HG02763 (cell line): ENCODE results near the gene TARBP1.
"Not testable (repeated sequence)": the region's sequence is repeated elsewhere in the genome, so short reads cannot be mapped to it uniquely, and the experiment has no call there.

Source experiments
- ATAC-seq: cut with Tn5 transposase; IDR thresholded peaks from one replicate; pipeline ENCODE4 v1.9.1; 2021; ENCODE audit warnings: mild to moderate bottlenecking, moderate library complexity; ENCODE audit not compliant: unreplicated experiment

Gene TARBP1

DNA sequence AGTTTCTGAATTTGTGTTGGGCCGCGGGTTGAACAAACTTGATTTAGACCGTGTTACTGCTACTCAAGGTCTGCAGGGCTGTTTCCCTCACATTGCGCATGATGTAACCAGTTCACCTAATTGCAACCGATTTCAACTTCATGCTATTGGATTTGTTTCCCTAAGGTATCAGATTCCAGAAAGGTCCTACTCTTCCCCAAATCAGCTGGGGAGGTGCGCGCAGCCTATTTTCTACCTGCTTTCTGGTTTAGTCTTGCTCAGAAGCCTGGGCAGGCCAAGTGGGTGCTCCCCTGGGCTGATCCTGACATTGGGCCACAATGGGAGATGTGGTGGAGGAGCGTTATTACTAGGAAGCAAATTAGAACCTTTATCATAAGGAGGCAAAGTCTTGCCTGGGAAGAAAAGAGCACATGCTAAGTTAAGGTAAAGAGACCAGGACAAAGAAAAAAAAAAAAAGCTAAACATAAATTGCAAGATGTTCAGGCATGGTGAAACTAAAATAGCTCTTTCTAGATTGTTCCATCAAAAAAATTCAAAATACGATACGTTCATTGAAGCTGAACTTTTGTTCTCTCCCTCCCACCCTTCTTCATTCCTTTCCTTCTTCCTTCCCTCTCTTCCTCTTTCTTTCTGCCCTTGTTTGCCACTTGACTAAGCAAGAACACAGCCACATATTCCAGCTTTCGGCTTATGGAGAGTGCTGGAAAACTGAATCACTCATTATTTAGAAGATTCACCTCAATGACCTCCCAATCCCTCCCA, 28.8 kb upstream of the TARBP1 start:
- ATAC-seq, result no peak

DNA sequence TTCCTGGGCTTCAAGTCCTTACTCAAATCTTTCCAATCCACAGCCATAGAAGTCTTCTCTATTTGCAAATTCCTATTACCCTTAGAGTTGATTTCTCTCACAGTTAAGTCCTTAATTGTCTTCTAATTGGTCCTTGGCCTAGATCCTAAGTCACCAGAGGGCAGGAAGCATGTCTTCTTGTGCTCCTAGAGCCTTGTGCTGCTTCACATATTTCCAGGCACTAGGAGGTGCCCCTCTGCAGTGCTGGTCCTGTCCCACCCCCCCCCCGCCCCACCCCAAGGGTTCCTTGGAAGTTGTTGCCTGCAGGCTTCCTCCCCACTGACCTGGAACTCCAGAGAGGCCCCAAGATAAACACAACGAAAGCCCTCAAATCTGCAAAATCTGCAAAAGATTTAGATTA, 28.1 kb upstream of the TARBP1 start:
- ATAC-seq, result no peak

DNA sequence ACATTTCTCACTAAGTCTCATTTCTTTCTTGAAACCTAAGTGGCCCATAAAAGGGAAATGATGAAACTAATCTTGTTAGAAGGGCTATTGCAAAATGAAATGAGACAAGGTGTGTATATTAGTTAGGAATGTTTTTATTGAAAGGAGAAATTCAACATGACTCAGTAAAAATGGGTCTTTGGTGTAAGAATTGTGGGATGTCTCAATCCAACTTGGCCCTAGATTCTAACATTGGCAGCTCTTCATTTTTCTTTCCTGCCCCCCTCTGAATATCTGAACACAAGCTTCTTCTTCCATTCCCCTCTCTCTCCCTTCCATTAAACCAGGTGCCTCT, 26.8 kb upstream of the TARBP1 start:
- no peak for ATAC-seq

DNA sequence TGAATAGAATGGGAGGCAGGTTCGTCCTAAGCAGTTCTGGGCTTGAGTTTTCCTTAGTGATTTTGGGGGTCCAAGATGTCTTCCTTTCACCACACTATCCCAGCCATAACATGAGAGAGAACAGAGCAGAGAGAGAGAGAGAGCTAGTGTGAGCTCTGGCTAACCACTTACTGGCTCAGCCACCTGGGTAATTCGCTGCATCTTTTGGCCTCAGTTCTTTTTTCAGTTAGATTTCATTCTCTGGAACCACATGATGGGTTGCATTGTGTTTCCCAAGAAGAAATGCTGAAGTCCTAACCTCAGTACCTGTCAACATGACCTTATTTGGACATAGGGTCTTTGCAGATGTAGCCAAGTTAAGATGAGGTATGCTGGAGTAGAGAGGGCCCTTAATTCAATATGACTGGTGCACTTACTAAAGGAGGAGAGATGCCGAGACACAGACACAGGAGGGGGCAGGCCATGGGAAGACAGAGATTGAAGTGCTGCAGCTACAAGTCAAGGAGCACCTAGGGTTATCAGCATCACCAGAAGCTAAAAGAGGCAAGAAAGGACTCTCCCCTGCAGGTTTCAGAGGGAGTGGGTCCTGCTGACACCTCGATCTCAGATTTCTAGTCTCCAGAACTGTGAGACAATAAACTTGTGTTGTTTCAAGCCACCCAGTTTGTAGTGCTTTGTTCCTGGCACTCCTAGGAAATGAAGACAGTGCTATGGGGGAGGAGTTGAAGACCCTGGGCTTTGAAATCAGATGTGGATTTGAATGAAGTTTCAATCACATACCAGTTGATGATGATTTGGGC, 26.2 kb upstream of the TARBP1 start:
- ATAC-seq, result no peak

DNA sequence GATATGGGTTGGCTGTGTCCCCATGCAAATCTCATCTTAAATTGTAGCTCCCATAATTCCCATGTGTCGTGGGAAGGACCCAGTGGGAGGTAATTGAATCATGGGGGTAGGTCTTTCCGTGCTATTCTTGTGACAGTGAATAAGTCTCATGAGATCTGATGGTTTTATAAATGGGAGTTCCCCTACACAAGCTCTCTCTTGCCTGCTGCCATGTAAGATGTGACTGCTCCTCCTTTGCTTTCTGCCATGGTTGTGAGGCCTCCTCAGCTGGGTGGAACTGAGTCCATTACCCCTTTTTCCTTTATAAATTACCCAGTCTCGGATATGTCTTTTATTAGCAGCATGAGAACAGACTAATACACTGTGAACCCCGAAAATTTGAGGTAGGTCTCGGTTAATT, 25.3 kb upstream of the TARBP1 start:
- ATAC-seq, result not testable (repeated sequence)

DNA sequence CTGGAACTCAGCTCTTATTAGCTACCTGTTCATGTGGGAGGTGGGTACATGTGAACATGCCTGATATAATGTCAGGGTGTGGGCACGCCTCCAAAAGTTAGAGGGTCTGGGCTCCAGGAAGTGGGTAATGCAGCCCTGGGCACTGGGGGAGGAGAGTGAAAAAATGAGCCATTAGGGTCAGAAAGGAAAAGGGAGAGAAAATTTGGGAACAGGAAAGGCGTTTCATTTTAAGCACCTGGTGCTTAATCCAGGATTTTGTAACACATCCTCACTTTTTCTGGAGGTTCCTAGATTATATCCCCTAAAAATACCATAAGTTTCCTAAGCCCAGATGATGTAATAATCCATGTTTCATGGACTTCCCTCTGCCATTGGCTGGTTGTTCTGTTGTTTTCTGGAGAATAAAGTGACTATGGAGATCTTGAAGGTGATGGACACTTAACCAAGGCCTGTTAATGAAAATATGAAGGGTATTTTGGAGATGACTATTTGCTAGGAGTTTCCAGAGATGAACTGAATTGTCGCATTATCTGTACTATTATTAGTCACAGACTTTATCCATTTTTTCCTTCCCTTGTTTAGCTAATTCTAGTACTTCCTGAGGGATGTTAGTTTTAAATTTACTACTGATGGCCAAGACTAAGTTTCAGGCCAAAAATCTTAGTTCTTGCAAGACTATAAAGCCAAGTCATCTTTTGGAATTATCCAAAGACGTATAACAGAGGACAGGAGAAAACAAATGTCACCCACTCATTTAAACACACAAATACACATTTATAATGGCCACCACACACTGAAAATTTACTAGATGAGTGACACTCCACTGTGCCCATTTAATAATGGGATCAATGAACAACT, 24.4 kb upstream of the TARBP1 start:
- no peak for ATAC-seq

DNA sequence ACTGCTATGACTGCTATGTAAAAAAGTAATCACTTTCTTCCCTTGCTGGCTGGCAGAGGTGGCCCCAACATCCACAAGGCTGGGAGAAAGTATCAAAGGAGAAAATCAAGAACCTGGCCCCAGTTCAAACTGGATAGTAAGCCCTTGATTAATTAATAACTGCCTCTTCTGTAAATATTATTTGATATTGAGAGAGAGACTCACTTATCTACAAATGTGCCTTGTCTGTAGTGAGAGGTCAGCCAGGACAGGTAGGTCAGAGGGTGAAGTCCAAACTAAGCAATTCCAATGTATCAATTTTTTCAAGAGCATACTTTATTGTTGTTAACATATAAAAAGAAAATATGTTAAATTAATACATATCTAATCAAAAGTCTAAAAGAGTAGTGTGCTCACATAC, 23.8 kb upstream of the TARBP1 start:
- ATAC-seq, result no peak

DNA sequence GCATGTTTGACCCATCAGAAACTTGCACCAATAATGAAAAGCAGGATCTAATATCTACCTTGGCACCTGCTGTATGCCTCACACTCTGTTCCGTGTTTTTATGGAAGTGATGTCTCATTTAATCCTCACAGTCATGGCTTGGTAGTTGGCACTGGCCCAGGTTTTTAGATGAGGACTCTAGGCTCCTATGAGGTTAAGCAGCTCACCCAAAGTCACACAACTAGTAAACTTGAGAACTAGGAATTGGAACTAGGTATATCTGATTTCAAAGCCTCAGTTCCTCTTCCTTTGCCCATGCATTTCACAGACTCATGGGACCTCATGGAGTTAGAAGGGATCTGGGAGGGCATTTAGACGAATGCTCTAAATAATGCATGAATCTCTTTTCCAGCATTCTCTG, 21.3 kb upstream of the TARBP1 start:
- no peak for ATAC-seq

DNA sequence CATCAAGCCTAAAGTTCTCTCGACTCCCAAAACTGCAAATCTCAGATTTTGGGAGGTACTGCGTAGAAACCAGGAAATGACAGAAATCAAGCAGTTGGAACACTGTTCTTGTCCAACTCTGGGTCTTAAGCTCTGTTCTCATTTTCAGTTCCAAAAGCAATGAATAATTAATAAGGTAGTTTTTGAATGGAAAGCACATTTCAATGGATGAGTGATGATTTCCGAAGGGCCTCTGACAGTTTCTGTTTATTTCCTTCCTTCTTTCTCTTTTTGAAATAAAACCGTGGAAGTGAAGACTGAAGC, 20.9 kb upstream of the TARBP1 start:
- ATAC-seq, result no peak

DNA sequence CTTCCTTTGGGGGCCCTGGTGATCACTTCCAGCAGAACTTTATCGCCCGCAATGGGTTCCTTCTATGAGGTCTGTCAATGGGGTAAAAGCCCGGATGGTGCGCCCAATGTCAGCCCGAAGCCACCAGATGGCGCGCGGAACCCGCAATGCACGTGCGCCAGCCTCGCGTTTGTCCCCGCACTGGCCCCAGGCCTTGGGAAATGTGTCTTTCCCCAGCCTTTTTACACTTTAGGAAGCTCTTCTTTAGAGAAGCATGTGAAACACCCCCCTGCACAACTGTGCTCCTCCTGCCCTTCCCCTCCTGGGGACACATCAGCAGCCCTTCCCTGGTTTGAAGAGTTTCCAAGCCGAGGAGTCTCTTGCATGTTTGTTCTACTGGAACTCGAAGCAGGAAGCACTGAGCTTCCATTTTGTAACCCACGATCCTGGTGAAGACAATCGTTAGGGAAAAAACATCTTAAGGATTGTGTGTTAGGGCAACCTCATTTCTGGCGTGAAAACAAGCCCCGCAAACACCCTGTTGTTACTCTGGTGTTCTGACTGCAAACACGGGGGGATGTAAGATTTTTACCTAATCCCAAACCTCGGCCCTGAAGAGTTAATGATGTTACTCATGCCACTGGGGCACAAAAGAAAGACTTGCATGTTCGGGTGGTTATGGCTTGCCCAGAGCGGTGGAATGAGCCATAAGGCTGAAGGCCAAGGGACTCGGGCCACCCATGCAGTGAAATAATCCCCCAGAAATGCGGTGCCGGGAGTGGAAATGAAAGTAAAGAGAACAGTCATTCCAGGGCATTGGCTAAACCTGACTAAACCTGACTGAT, 20.4 kb upstream of the TARBP1 start:
- peak; percentile 46 for ATAC-seq

DNA sequence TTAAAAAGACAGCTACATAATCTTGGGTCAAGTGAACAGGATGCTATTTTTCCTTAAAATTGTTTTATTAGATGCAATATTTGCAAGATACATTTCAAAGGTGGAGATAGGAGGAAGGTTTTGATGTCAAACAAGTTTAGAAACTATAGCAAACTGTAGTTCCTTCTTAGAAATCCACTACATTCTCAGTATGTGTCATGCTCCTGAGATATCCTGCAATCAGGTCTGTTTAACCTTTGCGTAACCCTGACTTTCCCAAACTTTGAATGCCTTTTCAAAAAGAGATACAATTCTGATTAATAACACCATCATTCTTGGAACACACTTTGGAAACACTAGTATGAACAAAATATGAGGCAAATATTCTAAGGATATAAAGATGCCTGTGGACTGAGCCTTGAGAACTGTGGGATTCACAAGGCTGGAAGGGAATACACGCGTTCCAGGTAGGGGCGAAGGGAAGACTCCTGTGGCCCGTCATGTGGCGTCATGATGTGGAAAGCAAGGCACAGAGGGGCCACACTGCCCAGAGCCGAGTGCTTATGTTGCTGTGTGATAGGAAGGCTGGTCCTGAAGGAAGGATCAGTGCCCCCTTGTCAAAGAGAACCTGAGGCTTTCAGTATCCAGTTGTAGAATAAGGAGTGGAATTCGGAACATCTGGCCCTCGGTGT, 19.6 kb upstream of the TARBP1 start:
- no peak for ATAC-seq

DNA sequence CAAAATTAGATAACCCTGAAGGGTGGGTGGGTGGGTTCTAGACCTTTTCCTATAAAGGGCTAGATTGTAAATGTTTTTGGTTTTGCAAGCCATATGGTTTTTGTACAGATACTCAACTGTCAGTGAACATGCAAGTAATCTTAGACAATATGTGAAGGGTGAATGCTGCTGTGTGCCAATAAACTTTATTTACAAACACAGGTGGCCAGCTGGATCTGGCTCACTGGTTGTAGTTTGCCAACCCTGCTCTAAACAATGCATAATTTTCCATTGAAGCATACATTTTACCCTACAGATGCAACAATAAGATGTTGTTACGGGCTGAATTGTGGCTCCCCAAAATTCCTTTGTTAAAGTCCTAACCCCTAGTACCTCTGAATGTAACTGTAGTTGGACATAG, 18.6 kb upstream of the TARBP1 start:
- ATAC-seq, result no peak

DNA sequence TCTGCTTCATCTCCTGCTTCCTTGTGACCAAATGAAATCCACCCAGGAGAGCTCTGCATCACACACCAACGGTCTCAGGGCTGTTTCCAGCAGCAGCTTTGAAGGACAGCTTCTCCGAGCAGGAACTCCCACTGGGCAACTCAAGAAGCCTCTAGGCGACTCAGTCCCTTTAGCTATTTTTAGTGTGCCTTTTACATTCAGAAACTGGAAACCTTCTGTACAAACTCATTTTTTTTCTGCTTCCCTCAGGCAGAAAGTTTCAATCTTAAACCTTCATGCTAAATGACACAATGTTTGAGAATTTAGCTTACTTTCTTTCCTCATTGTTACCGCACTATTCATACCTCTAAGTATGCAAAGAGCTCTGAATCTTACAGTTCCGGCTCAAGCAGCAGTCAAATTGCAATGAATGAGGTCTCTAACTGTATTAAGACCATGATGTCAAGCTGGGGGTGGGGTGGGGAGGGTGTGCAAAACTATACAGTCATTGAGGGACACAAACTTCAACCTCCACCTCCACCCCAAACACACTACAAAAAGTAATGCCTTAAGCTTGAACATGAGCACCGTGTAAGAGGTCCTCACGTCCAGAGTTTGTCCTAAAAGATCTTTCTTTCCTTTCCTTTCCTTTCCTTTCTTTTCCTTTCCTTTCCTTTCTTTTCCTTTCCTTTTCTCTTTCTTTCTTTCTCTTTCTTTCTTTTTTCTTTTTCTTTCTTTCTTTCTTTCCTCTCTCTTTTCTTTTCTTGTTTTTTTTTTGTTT, 16.4 kb upstream of the TARBP1 start:
- peak; percentile 57 for ATAC-seq

DNA sequence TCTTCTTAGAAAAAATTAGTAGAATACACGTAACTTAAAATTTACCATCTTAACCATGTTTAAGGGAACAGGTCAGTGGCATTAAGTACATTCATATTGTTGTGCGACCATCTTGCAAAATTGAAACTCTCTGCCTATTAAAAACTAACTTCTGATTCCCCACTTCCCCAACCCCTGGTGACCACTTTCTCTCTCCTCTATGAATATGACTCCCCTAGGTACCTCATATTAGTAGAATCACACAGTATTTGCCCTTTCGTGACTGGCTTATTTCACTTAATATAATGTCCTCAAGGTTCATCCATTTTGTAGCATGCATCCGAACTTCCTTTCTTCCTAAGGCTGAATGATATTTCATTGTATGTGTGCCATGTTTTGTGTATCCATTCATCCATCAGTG, 15.1 kb upstream of the TARBP1 start:
- no peak for ATAC-seq

DNA sequence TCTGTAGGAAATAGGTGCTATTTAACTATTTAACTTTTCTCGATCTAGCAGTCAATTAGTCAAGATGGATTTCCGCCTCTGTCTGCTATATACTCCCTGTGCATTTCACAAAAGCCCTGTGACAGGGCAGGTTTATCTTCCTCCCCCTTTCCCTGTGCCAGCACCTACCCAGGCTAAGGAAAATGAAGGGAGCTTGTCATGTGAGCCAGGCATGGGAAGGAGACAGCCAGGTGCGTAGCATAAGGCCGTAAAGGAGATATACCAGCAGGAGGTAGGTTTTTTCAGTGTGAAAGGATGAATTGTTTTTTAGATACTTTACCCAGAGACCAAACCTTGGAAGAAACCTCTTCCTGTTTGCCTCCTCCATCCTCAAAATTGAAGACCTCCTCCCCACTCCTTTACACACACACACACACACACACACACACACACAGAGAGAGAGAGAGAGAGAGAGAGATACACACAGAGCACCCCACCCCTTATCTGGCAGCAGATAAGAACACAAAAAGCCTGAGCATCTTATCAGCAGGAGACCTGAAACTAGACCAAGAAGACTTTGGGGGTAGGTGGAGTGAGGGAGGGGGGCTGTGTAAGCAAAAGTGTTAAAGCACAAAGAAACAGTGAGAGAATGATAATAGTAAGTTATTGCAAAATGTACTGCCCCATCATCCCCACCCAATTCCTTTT, 12.0 kb upstream of the TARBP1 start:
- ATAC-seq, result no peak

DNA sequence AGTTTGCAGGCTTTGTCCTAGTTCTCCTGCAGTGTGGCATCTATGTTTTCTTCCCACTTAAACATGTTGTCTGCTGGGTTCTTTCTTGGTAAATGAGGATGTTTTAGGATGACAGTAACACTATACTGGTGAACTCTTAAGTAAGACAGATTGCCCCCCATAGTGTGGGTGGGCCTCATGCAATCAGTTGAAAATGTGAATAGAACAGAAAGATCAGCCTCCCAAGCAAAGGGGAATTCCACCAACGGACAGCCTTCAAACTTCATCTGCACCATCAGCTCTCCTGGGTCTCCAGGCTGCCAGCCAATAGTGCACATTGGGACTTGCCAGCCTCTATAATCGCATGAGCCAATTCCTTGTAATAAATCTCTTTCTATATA, 10.7 kb upstream of the TARBP1 start:
- ATAC-seq, result no peak

DNA sequence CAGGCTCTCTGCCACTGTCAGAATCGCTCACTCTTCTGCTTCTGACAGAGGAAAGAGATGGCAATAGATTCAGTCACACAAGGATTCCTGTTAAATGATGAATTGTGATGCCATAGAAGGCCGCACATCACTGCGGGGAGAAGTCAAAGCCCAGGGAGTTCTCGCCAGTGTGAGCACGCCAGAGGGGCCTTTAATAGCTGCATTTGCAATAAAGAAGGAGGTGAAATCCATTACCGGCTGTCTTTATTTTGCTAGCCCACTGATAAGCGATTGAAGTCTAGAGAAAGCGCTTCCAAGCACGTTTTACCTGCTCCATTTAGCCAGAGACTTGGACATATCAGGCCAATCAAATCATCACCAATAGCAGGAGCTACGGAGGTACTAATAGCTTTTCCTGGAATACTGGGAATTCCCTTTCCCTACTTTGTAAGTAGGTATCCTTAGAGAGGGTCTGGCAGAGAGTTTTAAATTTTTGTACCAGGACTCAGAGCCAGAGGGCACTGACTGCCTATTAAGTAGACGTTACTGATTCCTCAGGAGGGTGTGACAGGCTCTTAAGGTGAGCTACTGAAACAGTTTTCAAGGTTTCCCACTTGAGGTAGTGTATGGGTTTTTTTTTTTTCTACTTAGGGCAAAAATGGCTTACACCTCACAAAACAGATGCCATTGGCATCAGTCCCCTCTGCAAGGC, 10.2 kb upstream of the TARBP1 start:
- ATAC-seq, result no peak
